Ovary (tissue), 9 donors: ENCODE results near the gene ARID4A. TPM values are rescaled to one million over a fixed set of nuclear protein-coding genes. Genes with fewer than 3 reads are reported as not detected.

ENCODE experiments used
- DNase-seq, 5 donors: peaks; one replicate each; pipeline ENCODE4 v3.0.0-alpha.2; 2019 to 2020
- H3K27ac ChIP-seq, 2 donors: fragments of 200-600 bp; one replicate each; pipeline versions ENCODE4 v1.5.1 to v1.8.0; 2019 to 2022
- H3K27me3 ChIP-seq: fragments of 200-600 bp; one replicate; pipeline ENCODE4 v1.8.0; 2022
- H3K36me3 ChIP-seq: fragments of 200-600 bp; sonication (generic); one replicate; pipeline ENCODE4 v1.5.1; 2019
- H3K4me1 ChIP-seq: one replicate; pipeline ENCODE4 v1.8.1; 2013; ENCODE audit warnings: mild to moderate bottlenecking, moderate library complexity; ENCODE audit not compliant: insufficient read depth
- H3K4me3 ChIP-seq: fragments of 200-600 bp; sonication (generic); one replicate; pipeline ENCODE4 v1.5.1; 2017
- H3K9me3 ChIP-seq, 2 donors: fragments of 200-600 bp in 1 of 2; sonication (generic) in 1 of 2; one replicate each; pipeline versions ENCODE4 v1.5.1 to v1.8.1; 2013 to 2019; ENCODE audit warnings: mild to moderate bottlenecking in 1 of 2, moderate library complexity in 1 of 2
- CTCF ChIP-seq, 3 donors: fragments of 450-650 bp in 2 of 3; fragments of 200-600 bp in 1 of 3; IDR thresholded peaks; one replicate each; pipeline versions ENCODE4 v1.5.1 to v1.8.0; 2016 to 2022; ENCODE audit warnings: antibody characterized with exemption in 3 of 3, mild to moderate bottlenecking in 1 of 3
- EP300 ChIP-seq: sonication (generic); formaldehyde crosslinking; IDR thresholded peaks from one replicate; pipeline ENCODE4 v1.6.1; 2017; ENCODE audit warnings: antibody characterized with exemption
- POLR2A ChIP-seq: fragments of 450-650 bp; IDR thresholded peaks from one replicate; pipeline ENCODE4 v1.6.1; 2017; ENCODE audit warnings: antibody characterized with exemption, mild to moderate bottlenecking, moderate library complexity
- WGBS, 3 donors: extraction: QIAGEN DNeasy Blood & Tissue Kit in 1 of 3; methylation state at CpG; one replicate each; pipeline versions ENCODE4 v1.1.5 to v1.1.7; 2013 to 2017; 5-methylcytosine and 5-hydroxymethylcytosine counted together
- intact Hi-C, 4 donors: fragments of 100-400 bp; cut with DNase I; formaldehyde crosslinking; loops; one replicate each; pipeline versions ENCODE4 v1.11.0 to v1.15.1; 2022 to 2023
- polyA plus RNA-seq, 2 donors: library from polyadenylated mRNA; stranded (reverse); fragments of 200-250 nt in 1 of 2; fragments of 350-450 nt in 1 of 2; fragmentation: Illumina TruSeq in 1 of 2; extraction: RNeasy Lipid Tissue Mini Kit (QIAGEN cat#74804) in 1 of 2; gene quantifications; one replicate each; pipeline ENCODE4 v1.2.3, GENCODE V29; 2013 to 2014
- total RNA-seq, 7 donors: library from RNA; depleted of rRNA in 2 of 7; stranded (reverse); fragments of >200 nt in 2 of 7; fragmentation: NEBNext Ultra II Directional in 3 of 7; extraction: Animal tissue kit (Norgen Biotek cat#: 25700) in 3 of 7; gene quantifications; one replicate each; pipeline versions ENCODE4 v1.1.0 to v1.2.4, GENCODE V29; 2016 to 2023
- donor health status: DM: no; HTN: no; CAD: no; lungs with moderate emphysema.
- donor health status: DM: no; HTN: no; CAD: no.
- donor health status: Bipolar disorder and iron deficiency.
- donor health status: DM: yes; HTN: yes; CAD: no.
- donor health status: DM: no; HTN: no; CAD: no.
- donor health status: DM: yes; HTN: yes; CAD: no.

ARID4A gene
- total and polyA plus RNA-seq, 9 donors: 10.1 to 29.2 (median 23.9) TPM

DNA sequence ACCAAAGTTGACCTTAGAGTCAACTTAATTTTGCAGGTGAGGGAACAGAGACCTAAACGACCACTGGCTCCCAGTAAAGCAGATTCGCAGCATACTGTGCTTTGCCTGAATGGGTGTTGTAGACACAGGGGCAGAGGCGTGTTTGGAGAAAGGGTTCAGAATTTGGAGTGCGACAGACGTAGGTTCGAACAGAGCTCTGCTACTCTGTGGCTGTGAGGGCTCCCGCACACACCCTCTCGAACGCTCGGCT lies 97.1 kb downstream of the ARID4A start:
- TF ChIP-seq EP300 (no peak), CTCF (IDR thresholded peaks at IDR 0.05) (no peak), POLR2A (no peak)
- Histone ChIP-seq H3K27ac (no peak overlapping the region), H3K4me1 (peaks cover 2% of the 10 kb centered on the region), H3K9me3 (no peaks in the 10 kb centered on the region), H3K36me3 (no peaks in the 10 kb centered on the region), H3K27me3 (no peaks in the 10 kb centered on the region), H3K4me3 (peak overlapping the region; percentile 39)
- WGBS, 3 donors: 9 to 14% (median 13%) methylated on average over 8 to 10 of the region's 10 CpGs
- no peak for DNase-seq
- intact Hi-C loops: no loop called here

- TF ChIP-seq EP300: no peak
- no peak for TF ChIP-seq POLR2A
- peak; percentile 77 to 90 (median 83) for TF ChIP-seq CTCF (IDR thresholded peaks at IDR 0.05)
- peaks cover 2% of the 10 kb centered on the region for H3K4me1 ChIP-seq
- H3K9me3 ChIP-seq: no peaks in the 10 kb centered on the region
- H3K4me3 ChIP-seq: peak within 1 kb of the TSS; percentile 39
- H3K36me3 ChIP-seq: no peaks in the 10 kb centered on the region
- intact Hi-C loops: no loop called here
- 9 to 33% (median 17%) methylated on average over 23 to 86 of the region's 86 CpGs for WGBS, 3 donors
- H3K27ac ChIP-seq: peak within 1 kb of the TSS; percentile 68 to 73
- peak; percentile 55 to 84 (median 71) for DNase-seq
- H3K27me3 ChIP-seq: no peaks in the 10 kb centered on the region
These were observed 97.7 kb downstream of the ARID4A start, which contains the start of gene TOMM20L for GRCh38 chr14:58395812-58396788. Gene TOMM20L, plus strand, starts transcription at chr14:58395930. Its CDS starts 28 bp downstream, at chr14:58395958.

DNA sequence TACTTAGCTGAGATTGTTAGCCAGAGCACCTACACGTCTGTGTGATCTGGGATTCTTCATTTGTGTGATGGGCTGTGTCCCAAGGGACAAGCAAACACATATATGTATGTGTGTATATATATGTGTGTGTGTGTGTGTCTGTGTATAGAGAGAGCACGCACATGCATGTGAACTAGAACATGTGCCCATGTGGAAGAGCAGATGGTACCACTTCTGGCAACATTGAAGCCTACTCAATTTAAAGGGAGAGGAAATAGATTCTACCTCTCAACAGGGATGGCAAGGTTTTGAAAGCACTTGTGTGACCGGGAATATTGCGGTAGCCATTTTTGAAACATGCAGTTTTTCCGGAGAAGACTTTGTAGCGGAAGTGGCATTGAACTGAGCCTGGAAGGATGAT lies 98.8 kb downstream of the ARID4A start:
- intact Hi-C loops: no loop called here
- Histone ChIP-seq H3K27ac (no peak overlapping the region), H3K4me3 (no peak overlapping the region)

GRCh38 chr14:58398495-58398894 lies 100.1 kb downstream of the ARID4A start:
- no peak for DNase-seq
- intact Hi-C loops: no loop called here
- H3K4me3 ChIP-seq: no peak overlapping the region
- TF ChIP-seq EP300 (no peak), POLR2A (no peak), CTCF (IDR thresholded peaks at IDR 0.05) (no peak)
- no peaks in the 10 kb centered on the region for H3K36me3 ChIP-seq
- H3K9me3 ChIP-seq: no peaks in the 10 kb centered on the region
- H3K27ac ChIP-seq: no peak overlapping the region
- H3K4me1 ChIP-seq: peaks cover 2% of the 10 kb centered on the region
- no peaks in the 10 kb centered on the region for H3K27me3 ChIP-seq

More for the DNA sequence above, 98.8 kb downstream of the ARID4A start:
- no peak for DNase-seq
- Histone ChIP-seq H3K9me3 (no peaks in the 10 kb centered on the region), H3K27me3 (no peaks in the 10 kb centered on the region), H3K4me1 (peaks cover 2% of the 10 kb centered on the region), H3K36me3 (no peaks in the 10 kb centered on the region)
- TF ChIP-seq EP300: no peak
- TF ChIP-seq POLR2A: no peak
- TF ChIP-seq CTCF (IDR thresholded peaks at IDR 0.05): no peak
- WGBS, 3 donors: 93 to 98% (median 97%) methylated on average over 6 of the region's 6 CpGs
